ENCODE data around the gene SCN4B. TPM values are rescaled to one million over a fixed set of nuclear protein-coding genes. Genes with fewer than 3 reads are reported as not detected.

SCN4B gene
- total RNA-seq, 2 donors from 2014 or later, result 3.5 to 9.8 TPM

GRCh38 chr11:118157186-118157895, 4.7 kb upstream of the SCN4B start:
- intact Hi-C loops (cut with DNase I), result no loop called here
- DNase-seq (ENCODE audit: low spot score), result no peak

- no peak for DNase-seq (ENCODE audit: low spot score)
- intact Hi-C loops (cut with DNase I), result no loop called here
Measured at GRCh38 chr11:118156531-118157185, 4.0 kb upstream of the SCN4B start.

DNA sequence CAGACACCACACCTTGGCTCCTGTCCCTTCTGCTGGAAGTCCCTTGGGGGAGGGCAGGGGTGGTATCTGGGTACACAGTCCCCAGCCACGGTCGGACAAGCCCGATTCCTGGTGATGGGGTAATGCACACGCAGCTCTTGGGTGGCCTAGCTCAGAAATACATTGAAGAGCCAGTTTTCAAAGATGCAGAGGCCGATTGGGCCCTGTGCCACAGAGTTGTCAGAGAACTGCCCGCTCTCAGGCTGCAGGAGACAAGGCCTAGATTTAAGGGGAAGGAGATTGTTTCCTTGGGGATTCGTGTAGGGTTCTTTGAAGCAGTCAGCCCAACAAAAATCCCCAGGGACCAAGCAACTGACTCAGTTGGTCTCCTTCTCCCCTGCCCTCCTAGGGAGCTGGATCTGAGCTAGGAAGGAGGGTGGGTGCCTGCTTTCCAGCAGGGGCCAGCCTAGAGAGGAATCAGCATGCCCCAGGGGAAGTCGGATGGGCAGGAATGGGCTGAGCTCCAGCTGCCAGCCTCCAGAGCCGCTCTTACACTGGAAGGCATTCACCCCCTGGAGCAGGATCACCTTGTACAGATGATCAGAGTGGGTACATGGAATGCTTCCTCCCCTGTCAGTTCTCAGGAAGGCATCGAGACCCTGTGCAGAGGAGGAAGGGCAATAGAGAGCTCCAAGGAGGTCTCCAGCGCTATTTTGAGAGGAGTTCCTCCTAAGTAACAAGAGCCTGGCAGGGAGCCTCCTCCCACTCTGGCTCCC, 3.3 kb upstream of the SCN4B start:
- DNase-seq (ENCODE audit: low spot score), result no peak
- intact Hi-C loops (cut with DNase I), result no loop called here

DNA sequence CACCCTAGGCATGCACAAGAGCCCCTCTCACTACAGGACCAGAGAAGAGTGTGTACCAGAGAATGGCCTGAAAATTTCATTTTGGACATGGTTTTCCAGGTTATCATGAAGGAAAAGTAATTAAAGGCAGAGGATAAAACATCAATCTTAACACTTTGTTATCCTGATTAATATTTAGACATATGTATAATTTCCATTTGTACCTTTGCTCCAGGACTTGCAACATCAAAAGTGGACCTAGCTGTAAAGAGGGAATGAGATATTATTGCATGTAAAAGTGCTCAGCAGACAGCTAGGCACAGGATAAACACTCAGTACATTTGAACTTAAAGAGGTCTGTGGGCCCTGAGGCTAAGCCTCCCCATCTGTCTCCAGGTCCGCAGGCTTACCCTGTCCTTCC, 2.0 kb upstream of the SCN4B start:
- intact Hi-C loops (cut with DNase I), result no loop called here
- no peak for DNase-seq (ENCODE audit: low spot score)

GRCh38 chr11:118153976-118154375, 1.4 kb upstream of the SCN4B start:
- intact Hi-C loops (cut with DNase I), result no loop called here
- no peak for DNase-seq (ENCODE audit: low spot score)

DNA sequence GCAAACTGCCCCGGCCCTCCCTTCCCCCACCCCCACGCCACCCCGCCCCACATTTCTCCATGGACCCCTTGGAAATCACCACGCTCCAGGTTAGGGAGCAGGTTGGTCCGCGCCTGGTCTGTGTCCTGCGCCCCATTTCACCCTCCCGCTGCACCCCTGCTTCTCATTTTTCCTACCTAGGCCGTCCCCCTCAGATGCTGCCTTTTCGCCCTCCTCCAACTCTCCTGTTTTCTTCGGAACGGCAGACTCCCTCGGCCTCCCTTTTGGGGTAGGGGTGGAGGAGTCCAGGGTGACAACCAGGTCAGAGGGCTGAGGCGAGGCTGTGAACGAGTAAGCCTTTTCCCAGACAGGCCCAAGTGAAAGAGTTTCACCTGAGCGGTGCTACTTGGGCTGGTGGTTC, 893 bp upstream of the SCN4B start:
- intact Hi-C loops (cut with DNase I), result no loop called here
- no peak for DNase-seq (ENCODE audit: low spot score)

DNA sequence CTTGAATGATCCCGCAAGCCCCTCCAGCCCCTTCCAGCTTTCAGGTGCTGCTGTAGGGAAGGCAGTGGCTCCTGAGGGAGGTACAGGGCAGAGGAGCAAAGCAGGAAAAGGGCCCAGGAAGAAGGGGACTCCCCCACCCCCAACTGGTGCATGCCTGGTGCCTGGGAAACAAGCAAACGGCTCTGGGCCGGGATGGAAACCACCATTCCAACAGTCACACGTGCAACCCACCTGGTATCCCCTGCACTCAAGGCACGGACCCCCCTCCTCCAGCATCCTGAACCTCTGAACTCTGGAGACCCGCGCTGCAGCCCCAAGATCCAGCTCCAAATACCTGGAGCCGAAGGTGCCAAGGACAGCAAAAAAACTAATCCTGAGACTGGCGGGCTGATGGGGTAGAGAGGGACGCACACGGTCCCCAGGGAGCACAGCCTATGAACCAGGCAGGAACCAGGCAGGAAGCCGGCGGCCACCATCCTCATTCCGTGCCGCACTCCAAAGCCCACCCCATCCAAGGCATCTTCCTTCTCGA, 537 bp downstream of the SCN4B start:
- intact Hi-C loops (cut with DNase I), result no loop called here
- no peak for DNase-seq (ENCODE audit: low spot score)

DNA sequence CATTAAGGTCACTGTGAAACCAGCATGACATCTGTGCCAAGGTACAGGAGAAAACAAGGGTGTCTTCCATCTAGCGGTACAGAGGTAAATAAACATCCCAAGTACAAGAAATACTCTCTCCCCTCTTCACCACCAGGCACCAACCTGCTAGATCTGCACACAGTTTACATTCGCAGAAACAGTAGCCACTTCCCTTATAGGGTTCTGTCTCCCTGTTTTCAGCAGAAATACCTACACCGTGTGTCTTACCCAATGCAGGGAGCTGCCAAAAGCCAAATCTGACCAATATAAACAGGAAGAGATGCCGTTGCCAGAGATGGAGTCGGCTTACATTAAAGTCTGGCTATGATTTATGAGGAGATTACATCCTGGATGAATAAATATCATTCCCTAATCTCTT, 1.2 kb downstream of the SCN4B start:
- DNase-seq (ENCODE audit: low spot score), result no peak
- intact Hi-C loops (cut with DNase I), result no loop called here

- intact Hi-C loops (cut with DNase I), result loop anchor here (10.0 kb wide), 1 partner anchor 205 kb away; the partner anchor contains the start of gene UBE4A (in 2 of the 2)
- no peak for DNase-seq (ENCODE audit: low spot score)
Measured at GRCh38 chr11:118149493-118149892, 3.1 kb downstream of the SCN4B start.

- no peak for DNase-seq (ENCODE audit: low spot score)
- intact Hi-C loops (cut with DNase I), result loop anchor here (10.0 kb wide), 1 partner anchor 206 kb away; the partner anchor contains the start of gene UBE4A (in 2 of the 2)
Measured at GRCh38 chr11:118148856-118149255, 3.8 kb downstream of the SCN4B start.

GRCh38 chr11:118148240-118148639, 4.4 kb downstream of the SCN4B start:
- no peak for DNase-seq (ENCODE audit: low spot score)
- intact Hi-C loops (cut with DNase I), result loop anchor here (10.0 kb wide), 1 partner anchor 207 kb away; the partner anchor contains the start of gene UBE4A (in 2 of the 2)

DNA sequence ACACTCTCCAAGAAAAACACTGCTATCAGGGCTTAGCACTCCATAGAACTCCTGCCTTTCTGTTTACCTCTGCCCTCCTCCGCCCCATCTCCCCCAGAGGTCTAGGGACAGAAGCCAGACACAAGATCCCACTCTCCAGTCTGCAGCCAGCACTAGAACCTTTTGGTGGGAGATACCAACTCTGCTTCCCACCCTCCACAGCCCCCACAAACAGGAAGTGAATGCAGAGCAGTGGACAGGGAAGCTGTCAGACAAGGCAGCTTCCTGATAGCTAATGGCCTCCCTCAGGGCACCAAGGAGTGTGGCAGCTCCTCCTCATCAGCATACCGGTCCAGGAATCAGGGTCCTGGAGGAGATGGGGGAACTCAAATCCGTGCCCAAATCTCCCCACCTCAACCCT, 5.1 kb downstream of the SCN4B start:
- intact Hi-C loops (cut with DNase I), result loop anchor here (10.0 kb wide), 1 partner anchor 207 kb away; the partner anchor contains the start of gene UBE4A (in 2 of the 2)
- DNase-seq (ENCODE audit: low spot score), result no peak

- no peak for DNase-seq (ENCODE audit: low spot score)
- intact Hi-C loops (cut with DNase I), result loop anchor here (10.0 kb wide), 1 partner anchor 208 kb away; the partner anchor contains the start of gene UBE4A (in 2 of the 2)
Measured at GRCh38 chr11:118146554-118146953, 6.1 kb downstream of the SCN4B start.

GRCh38 chr11:118145285-118146227, 7.1 kb downstream of the SCN4B start:
- intact Hi-C loops (cut with DNase I), result loop anchor here (2.0 to 10.0 kb wide), 2 partner anchors 25 to 209 kb away; partner anchors contain the start of gene UBE4A (in 2 of the 2)
- peak; percentile 94 for DNase-seq (ENCODE audit: low spot score)

DNA sequence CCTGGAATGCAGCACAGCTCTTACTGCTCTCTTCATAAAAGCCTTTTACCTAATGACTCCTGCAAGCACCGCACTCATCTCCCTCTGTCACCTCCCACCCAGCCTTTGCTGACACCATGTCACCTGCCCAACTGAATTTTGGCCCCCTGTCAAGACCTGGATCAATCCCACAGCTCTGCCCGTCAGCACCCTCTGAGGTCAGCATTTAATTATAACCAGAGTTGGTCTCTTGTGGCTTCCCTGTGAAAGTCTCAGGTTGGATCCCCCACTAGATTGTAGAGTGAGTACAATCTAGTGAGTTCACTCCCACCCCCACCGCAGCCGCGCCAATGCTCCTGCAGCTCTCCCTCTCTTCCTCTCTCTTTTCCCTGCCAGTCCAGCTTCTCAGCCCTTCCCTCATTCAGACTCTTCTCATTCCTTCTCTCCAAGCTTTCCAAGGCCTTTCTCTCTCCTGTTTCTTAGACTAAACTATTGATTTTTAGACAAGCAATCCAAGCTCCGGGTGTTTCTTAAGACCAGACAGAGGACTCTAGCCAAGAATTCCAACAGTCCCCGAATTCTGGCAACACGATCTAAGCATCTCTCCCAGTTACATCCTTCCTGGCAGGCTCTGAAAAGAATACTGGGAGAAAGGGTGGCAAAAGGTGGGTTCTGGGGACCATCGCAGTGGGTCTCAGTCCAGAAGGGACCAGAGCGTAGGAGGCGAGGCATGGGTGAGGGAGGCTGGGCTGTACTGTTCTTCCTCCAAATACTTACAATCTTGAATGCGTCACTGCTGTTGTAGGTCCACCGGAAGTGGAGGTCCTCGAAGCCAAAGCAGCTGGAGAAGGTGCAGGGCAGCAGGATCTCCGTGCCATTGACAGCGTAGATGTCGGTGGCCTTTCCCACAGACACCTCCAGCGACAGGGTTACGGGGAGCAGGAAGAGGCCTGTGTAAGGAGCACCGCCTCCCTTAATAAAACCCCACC, 8.0 kb downstream of the SCN4B start:
- intact Hi-C loops (cut with DNase I), result loop anchor here (2.0 to 10.0 kb wide), 2 partner anchors 26 to 210 kb away; partner anchors contain the start of gene UBE4A (in 2 of the 2)
- DNase-seq (ENCODE audit: low spot score), result peak; percentile 76

DNA sequence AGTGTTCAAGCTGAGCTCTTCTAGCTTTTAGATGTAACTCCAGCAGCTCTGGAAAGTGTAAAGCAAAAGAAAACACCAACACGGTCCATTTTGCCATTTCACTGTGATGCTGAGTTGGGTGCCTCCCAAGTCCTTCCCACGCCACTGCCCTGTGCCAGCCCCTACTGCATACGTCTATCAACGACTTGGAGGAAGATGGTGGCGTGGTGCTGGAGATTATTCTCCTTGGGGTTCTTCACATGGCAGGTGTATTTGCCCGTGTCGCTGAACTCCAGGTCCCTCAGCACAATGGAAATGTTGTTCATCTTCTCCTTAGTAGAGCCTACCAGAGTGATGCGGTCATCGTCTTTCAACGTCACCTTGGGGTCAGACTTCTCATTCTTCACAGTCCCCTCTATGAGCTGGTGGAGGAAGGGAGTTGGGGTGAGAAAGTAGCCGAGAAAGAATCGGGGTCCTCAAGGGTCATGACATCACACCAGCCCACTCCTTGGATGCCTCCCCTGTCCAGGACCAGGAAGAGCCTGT, 8.9 kb downstream of the SCN4B start:
- peak; percentile 14 for DNase-seq (ENCODE audit: low spot score)
- intact Hi-C loops (cut with DNase I), result loop anchor here (2.0 to 10.0 kb wide), 2 partner anchors 27 to 211 kb away; partner anchors contain the start of gene UBE4A (in 2 of the 2)

GRCh38 chr11:118142809-118143208, 9.8 kb downstream of the SCN4B start:
- intact Hi-C loops (cut with DNase I), result loop anchor here (10.0 kb wide), 1 partner anchor 212 kb away; the partner anchor contains the start of gene UBE4A (in 2 of the 2)
- DNase-seq (ENCODE audit: low spot score), result peak; percentile 82

Data from posterior vena cava (tissue), 2 donors.